NCI-H2081 treated with DMSO at 0.1 percent for 48 hours (cell line): ENCODE data around the gene DRC1.
A peak's percentile ranks its signal among the peaks of the same experiment; 100 is the strongest.

ENCODE experiments used
- DNase-seq: peaks from one replicate; lab custom pipeline; 2025; lab: John Stamatoyannopoulos, UW

The DRC1 gene

GRCh38 chr2:26493566-26493965, 91.8 kb downstream of the DRC1 start:
- no peak for DNase-seq

- DNase-seq: no peak
Observed at GRCh38 chr2:26494199-26494598, 92.5 kb downstream of the DRC1 start.

- no peak for DNase-seq
Observed at GRCh38 chr2:26494891-26495290, 93.2 kb downstream of the DRC1 start.

- no peak for DNase-seq
Observed at GRCh38 chr2:26495705-26496297, 94.1 kb downstream of the DRC1 start.

- no peak for DNase-seq
Observed at GRCh38 chr2:26500406-26500805, 98.7 kb downstream of the DRC1 start.

GRCh38 chr2:26503231-26503880, 101.6 kb downstream of the DRC1 start:
- DNase-seq: peak; percentile 58

GRCh38 chr2:26504002-26504401, 102.3 kb downstream of the DRC1 start:
- no peak for DNase-seq

GRCh38 chr2:26506279-26506678, 104.6 kb downstream of the DRC1 start:
- no peak for DNase-seq
